ENCODE results near the gene CHST8.

CHST8 gene

GRCh38 chr19:33674626-33675367 is 53.0 kb downstream of the CHST8 start:
- DNase-seq, result no peak

GRCh38 chr19:33675501-33676124 is 53.9 kb downstream of the CHST8 start:
- no peak for DNase-seq

GRCh38 chr19:33676999-33677665 is 55.4 kb downstream of the CHST8 start:
- DNase-seq, result no peak

- no peak for DNase-seq
Observed at GRCh38 chr19:33677745-33678426, 56.1 kb downstream of the CHST8 start.

GRCh38 chr19:33678796-33679585 is 57.2 kb downstream of the CHST8 start:
- DNase-seq, result no peak

- no peak for DNase-seq
Observed at GRCh38 chr19:33679696-33680095, 57.9 kb downstream of the CHST8 start.

GRCh38 chr19:33681081-33681680 is 59.4 kb downstream of the CHST8 start:
- DNase-seq, result no peak

GRCh38 chr19:33683881-33684537 is 62.3 kb downstream of the CHST8 start:
- no peak for DNase-seq

GRCh38 chr19:33684538-33685232 is 62.9 kb downstream of the CHST8 start:
- no peak for DNase-seq

- no peak for DNase-seq
Observed at GRCh38 chr19:33685541-33685940, 63.8 kb downstream of the CHST8 start.

- DNase-seq, result no peak
Observed at GRCh38 chr19:33686262-33686661, 64.5 kb downstream of the CHST8 start.

- DNase-seq, result no peak
Observed at GRCh38 chr19:33686687-33687480, 65.1 kb downstream of the CHST8 start.

- DNase-seq, result no peak
Observed at GRCh38 chr19:33687481-33688170, 65.9 kb downstream of the CHST8 start.

- DNase-seq, result no peak
Observed at GRCh38 chr19:33688171-33688992, 66.6 kb downstream of the CHST8 start.

GRCh38 chr19:33689138-33689746 is 67.5 kb downstream of the CHST8 start:
- no peak for DNase-seq

GRCh38 chr19:33689868-33690267 is 68.1 kb downstream of the CHST8 start:
- DNase-seq, result no peak

GRCh38 chr19:33690378-33691029 is 68.8 kb downstream of the CHST8 start:
- DNase-seq, result no peak

- no peak for DNase-seq
Observed at GRCh38 chr19:33691030-33691427, 69.3 kb downstream of the CHST8 start.
